VCaP (cell line): Measurements from ENCODE around the gene HSD11B1.

ENCODE experiments used
- H3K27ac ChIP-seq: fragments of 450-650 bp; 2 replicates; pipeline ENCODE4 v1.5.1; 2017
- TF ChIP-seq, protein P1 (sequence below): fragments of 450-650 bp; conservative IDR thresholded peaks from 2 replicates; pipeline ENCODE4 v1.5.1; 2017; ENCODE audit warnings: mild to moderate bottlenecking, moderate library complexity

The HSD11B1 gene

DNA sequence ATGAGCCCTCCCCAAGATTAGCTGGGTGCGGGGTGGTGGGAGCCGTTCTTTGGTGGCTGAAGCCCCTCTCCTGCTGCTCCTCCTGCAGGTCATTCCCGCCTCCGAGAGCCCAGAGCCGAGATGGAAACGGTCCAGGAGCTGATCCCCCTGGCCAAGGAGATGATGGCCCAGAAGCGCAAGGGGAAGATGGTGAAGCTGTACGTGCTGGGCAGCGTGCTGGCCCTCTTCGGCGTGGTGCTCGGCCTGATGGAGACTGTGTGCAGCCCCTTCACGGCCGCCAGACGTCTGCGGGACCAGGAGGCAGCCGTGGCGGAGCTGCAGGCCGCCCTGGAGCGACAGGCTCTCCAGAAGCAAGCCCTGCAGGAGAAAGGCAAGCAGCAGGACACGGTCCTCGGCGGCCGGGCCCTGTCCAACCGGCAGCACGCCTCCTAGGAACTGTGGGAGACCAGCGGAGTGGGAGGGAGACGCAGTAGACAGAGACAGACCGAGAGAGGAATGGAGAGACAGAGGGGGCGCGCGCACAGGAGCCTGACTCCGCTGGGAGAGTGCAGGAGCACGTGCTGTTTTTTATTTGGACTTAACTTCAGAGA, 29.0 kb upstream of the HSD11B1 start:
- TF ChIP-seq, protein P1, sequence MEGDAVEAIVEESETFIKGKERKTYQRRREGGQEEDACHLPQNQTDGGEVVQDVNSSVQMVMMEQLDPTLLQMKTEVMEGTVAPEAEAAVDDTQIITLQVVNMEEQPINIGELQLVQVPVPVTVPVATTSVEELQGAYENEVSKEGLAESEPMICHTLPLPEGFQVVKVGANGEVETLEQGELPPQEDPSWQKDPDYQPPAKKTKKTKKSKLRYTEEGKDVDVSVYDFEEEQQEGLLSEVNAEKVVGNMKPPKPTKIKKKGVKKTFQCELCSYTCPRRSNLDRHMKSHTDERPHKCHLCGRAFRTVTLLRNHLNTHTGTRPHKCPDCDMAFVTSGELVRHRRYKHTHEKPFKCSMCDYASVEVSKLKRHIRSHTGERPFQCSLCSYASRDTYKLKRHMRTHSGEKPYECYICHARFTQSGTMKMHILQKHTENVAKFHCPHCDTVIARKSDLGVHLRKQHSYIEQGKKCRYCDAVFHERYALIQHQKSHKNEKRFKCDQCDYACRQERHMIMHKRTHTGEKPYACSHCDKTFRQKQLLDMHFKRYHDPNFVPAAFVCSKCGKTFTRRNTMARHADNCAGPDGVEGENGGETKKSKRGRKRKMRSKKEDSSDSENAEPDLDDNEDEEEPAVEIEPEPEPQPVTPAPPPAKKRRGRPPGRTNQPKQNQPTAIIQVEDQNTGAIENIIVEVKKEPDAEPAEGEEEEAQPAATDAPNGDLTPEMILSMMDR, result 0 out of 2 replicates have a peak, but pooled peaks have one; percentile 12
- peak overlapping the region; percentile 75 for H3K27ac ChIP-seq

DNA sequence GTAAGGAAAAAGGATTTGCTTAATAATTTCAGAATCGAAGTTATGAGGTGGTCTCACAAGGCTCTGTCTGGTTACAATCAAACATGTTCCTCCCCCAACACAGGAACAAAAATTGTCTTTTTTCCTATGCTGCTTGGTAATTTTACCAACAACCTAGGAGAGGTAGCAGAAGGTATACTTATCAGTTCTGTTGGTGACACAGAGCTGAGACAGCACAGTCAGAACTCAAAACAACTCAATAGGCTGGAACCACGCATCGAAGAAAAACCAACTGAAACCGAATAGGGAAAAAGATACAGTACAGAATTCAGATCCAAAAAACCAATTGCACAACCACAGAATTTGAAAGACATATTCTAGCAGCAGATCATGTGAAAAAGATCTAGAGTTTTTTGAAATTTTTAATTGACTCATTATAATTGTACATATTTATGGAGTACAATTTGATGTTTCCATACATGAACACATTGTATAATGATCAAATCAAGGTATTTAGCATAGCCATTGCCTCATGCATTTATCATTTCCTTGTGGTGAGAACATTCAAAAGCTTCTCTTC, 25.6 kb upstream of the HSD11B1 start:
- no peak overlapping the region for H3K27ac ChIP-seq
- TF ChIP-seq, protein P1, result no peak

DNA sequence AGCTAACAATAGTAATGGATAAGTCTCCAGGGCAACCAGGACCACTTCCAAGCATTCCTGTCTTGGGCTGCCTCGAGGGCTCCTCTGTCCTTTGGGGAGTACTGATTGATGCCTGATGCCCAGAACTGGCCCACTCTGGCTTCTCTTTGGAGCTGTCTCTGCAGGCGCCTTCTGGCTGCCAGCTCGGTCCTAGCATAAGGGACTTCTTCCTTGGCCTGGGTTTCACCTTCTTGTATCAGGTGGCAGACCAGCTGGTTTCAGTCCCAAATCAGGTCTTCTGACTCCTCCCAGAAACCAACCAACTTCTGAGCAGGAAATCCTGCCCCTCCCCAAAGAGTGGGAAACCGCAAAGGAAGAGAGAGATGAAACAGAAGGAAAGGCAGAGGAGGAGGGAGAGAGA, 18.8 kb upstream of the HSD11B1 start:
- no peak overlapping the region for H3K27ac ChIP-seq
- TF ChIP-seq, protein P1, result no peak

DNA sequence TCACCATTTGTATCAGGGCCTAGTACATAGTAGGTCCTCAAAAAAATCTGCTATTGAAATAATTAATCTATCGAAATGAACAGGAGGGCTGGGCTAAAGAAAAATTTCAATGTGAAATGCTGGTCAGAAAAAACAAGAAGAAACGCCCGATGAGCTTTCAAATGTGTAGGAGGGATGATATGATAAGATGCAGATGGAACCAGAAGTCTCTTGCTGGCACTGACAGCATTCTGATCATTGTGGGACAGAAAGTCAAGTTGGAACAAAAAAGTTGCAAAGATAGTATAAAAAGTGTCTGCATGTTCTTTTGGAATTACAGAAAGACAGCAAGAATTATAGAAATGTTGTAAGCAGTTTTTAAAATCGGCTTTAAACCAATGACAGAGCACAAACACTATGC, 18.3 kb upstream of the HSD11B1 start:
- H3K27ac ChIP-seq, result no peak overlapping the region

DNA sequence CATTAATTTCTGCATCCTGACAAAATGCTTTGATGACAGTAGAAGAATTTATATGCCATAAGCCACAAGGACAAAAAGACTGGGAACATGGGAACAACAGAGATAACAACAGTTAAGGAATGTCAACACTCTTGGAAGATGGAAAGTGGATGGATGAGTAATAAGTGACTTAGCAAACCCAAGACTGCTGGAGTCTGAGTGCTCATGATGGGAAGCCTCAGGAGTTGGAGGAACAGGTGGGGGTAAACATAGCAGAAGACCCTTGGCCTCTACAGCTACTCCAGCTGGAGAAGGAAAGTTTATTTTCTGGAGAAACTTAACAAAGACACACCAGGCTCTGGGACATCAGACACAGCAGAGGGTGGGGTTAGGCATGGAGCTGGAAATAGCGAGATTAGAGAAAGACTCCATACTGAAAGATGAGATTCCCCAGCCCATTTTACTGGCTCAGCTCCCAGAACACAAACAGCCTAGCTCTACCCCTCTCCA, 15.9 kb upstream of the HSD11B1 start:
- TF ChIP-seq, protein P1, result no peak
- no peak overlapping the region for H3K27ac ChIP-seq

More for the DNA sequence above, 18.3 kb upstream of the HSD11B1 start:
- TF ChIP-seq, protein P1, result no peak

DNA sequence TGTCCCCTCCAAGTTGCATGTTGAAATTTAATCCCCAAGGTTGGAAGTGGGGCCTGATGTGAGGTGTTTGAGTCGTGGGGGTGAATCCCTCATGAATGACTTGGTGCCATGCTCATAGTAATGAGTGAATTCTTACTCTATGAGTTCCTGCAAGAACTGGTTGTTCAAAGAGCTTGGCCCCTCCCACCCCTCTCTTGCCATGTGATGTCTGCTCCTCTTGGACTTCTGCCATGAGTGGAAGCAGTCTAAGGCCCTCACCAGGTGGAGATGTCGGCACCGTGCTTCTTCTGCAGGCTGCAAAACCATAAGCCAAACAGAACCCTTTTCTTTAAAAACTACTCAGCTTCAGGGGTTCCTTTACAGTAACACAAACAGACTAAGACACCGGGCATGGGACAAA, 15.2 kb upstream of the HSD11B1 start:
- TF ChIP-seq, protein P1, result no peak
- H3K27ac ChIP-seq, result no peak overlapping the region

DNA sequence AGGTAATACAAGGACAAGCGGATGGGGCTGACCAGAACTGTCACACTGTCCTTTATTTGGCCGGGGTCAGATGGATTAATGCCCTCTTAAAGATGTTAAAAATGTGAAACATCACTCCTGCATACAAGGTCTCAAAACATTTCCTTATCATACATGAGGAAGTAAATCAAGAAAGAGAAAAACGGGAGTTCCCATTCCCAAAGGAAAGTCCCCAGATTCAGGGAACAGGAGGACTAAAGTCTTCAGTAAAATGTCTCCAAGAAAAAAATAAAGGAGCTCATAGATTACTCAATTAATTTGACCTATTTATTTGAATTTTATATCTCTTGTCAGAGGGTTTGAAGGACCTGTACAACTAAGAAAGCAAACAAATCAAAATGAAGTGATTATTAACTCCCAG, 13.4 kb upstream of the HSD11B1 start:
- H3K27ac ChIP-seq, result no peak overlapping the region
- TF ChIP-seq, protein P1, result no peak
